ELF-1 (cell line): ENCODE data around the gene PGAP2.

Source experiments
- DNase-seq: peaks from one replicate; pipeline ENCODE4 v3.0.0-alpha.2; 2016; ENCODE audit warnings: low read depth, low spot score

PGAP2 gene

DNA sequence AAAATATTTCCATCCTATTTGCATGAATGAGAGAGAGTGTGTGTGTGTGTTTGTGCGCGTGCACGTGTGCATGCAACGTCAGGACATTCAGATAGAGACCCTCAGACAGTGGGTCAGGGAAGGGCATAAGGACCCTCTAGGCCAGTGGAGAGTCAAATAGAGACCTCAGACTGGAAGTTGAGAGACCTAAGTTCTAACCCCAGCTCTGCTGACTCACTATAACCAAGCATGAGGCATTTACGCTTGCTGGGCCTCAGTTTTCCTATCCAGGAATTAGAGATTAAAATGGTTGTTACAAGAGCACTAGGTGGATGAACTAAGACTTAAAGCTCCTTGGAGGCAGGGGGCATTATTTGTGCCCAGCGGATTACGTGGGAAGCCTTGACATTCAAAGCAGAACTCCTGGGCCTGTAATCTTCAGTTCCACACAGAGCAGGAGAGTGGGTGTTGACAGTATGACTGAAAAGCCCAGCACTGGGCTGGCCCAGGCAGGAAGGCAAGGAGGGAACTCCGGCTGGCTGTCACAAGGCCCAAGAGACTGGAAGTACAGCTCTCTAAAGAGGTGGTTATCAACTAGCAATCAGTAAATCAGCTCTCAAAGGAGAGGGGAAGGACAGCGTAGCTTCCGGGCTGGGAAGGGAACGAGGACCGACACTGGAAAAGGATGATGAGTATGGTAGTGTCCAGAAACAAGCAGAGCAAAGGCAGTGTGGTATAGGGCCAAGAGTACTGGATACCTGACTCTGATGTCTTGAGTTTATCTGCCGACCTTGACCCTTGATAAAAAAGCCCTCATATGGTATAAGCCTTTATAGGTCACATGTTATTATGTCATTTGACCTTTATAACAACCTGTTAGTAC is 23.2 kb downstream of the PGAP2 start:
- no peak for DNase-seq

DNA sequence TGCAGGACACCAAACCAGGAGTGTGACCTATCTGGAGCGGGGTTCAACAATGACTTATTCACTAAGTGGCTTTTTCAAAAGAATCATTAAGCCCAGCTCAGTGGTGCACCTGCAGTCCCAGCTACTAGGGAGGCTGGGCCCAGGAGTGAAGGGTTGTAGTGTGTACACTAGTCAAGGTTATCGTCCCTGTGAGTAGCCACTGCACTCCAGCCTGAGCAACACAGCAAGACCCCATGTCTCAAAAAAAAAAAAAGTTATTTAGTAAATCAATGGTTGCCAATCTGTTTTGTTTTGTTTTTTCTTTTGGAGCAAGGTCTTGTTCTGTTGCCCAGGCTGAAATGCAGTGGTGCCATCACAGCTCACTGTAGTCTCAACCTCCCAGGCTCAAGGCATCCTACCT is 24.5 kb downstream of the PGAP2 start:
- no peak for DNase-seq

GRCh38 chr11:3833449-3833848 is 25.1 kb downstream of the PGAP2 start:
- no peak for DNase-seq

- DNase-seq = no peak
Observed at GRCh38 chr11:3834349-3834663, 25.9 kb downstream of the PGAP2 start.

- peak; percentile 44 for DNase-seq
Observed at GRCh38 chr11:3834664-3835461, 26.5 kb downstream of the PGAP2 start.

DNA sequence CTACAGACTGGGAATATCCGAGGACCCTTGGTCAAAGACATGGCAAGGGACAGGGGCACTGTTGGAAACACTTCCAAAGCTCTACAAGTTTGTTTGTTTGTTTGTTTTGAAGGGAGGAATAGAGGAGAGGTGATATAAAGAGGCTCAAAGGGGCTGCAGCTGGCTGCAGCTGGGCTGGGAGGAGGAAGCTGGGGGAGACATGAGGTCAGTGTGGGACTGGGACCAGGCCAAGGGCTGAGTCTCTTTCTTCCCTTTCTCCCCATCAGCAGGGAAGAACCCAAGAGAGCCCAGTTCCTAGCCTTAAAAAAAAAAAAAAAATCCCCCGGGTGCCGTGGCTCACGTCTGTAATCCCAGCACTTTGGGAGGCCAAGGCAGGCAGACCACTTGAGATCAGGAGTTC is 27.4 kb downstream of the PGAP2 start:
- DNase-seq = no peak

- DNase-seq = no peak
Observed at GRCh38 chr11:3836903-3837302, 28.5 kb downstream of the PGAP2 start.

GRCh38 chr11:3837793-3838192 is 29.4 kb downstream of the PGAP2 start:
- DNase-seq = no peak

DNA sequence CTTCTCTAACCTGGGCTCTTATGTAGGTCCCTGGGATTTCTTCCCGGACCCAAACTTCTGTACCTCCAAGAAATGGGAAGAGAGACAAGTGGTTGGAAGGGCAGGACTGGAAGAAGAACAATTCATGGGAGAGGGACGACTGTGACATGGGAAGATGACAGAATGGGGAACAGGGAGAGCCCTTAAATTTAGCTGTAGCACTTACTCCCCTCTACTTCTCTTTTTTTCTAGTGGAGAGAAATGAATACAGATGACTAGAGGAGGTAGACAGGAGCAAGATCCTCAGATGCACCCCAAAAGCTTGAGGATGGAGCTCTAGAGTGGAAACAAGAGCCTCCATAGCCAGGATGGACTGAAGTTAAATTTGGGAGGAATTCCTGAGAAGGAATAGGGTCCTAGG is 30.1 kb downstream of the PGAP2 start:
- DNase-seq = no peak

DNA sequence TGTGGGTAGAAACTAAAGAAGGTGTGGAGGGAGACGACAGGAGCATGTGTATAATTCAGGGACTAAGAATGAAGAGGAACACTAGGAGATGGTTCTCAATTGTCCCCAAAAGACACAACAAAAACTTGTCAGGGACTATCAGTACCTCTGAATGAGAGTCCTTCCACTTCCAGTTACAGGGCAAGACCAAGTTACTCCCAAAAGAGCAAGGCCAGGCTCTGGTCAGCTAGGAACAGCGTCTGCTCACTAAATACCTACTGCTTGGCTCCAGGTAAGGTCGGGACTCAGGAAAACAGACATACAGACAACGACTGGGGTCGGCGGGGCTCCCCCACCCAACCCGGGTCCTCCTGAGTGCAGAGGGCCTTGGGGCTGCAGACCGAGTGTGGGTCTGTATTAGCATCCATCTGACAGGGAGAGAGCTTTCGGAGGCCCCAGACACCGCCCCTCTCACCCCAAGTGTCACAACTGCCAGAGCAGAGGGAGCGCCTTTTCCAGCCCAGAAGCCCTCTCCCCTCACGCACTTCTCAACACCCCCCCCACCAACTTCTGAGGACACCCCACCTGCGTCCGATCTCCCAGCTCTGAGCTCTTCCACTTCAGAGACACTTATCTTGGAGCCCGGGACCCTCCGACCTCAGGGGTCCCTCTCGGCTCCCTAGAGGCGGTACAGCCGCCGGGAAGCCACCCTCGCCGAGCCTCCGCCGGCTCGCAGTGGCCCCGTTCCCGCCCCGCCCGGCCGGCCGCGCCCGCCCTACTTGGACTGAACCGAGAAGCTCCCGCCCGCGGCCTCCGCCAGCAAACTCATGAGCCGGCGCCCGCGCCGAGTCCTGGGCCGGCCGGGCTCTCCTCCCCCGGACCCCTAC is 31.9 kb downstream of the PGAP2 start:
- DNase-seq = peak; percentile 64

DNA sequence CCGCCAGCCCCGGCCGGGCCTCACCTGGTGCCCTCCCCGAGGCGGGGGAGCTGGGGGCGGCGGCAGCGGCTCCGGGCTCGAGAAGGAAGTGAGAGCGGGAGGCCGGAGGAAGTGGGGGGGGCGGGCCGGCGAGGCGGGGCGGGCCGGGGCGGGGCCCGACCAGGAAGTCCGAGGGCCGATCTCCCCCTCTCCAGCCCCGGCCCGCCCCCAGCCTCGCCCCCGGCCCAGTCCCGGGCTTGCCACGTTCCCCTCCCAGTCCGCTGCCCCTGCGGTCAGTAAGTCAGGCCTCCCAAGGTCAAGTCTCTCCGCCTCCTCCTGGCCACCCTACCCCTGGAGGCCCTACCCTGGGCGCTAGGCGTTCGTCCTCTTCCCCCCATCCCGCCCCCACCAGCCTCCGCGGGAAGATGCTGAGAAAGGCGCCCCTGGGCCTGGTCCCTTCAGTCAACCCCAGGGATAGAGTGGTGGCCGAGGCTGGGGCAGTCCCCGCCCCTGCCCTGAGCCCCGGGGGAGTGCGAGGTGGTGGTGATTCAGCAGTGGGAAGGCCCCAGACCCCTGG is 32.6 kb downstream of the PGAP2 start, which contains the start of gene RHOG:
Gene RHOG, minus strand, starts transcription at position 90 of the 556 bp plus-strand sequence. CDS start 12,821 bp downstream, outside the sequence.
- peak; percentile 48 for DNase-seq

DNA sequence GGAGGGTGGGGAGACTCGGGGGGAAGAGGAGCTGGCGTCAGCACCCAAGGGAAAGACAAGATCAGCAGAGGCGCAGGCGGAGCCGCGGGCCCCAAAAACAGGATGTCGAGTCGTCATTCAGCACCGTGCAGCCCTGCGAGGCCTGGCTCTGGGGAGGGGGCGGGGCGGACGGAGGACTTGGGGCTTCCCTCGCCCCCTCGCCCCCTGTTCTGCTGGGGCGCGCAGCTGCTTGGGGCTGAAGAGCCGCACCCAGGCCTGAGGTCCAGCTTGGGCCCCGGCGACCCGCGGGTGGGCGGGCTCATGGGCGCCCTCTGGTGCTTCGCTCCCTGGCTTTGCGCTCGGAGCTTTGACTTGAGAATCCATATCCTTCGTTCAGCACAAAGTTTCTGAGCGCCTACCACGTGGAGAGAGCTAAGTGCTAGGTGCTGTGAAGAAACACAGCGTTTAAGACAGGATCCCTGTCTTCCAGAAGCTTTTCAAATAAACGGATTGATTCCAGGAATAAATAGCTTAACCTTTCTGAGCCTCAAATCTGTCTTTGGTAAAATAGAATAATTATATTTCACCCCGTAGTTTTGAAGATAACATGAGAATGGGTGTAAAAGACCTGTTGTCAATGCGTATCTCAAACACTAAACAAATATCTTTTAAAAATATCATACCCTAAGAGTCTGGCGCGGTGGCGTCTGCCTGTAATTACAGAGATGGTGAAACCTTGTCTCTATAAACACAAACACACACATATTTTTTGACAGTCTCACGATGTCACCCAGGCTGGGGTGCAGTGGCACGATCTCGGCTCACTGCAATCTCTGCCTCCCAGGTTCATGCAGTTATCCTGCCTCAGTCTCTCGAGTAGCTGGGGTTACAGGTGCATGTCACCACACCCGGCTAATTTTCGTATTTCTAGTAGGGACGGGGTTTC is 33.3 kb downstream of the PGAP2 start:
- peak; percentile 89 for DNase-seq

DNA sequence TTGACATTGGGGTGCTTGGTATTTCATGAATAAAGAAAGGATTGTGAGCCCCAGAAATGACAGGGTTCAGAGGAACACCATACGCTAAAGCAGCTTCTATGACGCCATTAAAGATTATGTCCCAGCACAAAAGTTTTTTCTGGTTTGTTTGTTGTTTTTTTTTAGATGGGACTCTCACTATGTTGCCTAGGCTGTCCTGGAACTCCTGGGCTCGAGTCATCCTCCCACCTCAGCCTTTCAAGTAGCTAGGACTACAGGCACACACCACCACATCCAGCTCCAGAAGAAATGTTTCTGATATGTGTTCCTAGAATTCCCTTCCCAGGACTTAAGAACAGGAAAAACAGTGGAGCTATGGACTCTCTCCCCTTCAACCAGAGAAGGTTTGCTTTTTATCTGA is 35.0 kb downstream of the PGAP2 start:
- DNase-seq = no peak

DNA sequence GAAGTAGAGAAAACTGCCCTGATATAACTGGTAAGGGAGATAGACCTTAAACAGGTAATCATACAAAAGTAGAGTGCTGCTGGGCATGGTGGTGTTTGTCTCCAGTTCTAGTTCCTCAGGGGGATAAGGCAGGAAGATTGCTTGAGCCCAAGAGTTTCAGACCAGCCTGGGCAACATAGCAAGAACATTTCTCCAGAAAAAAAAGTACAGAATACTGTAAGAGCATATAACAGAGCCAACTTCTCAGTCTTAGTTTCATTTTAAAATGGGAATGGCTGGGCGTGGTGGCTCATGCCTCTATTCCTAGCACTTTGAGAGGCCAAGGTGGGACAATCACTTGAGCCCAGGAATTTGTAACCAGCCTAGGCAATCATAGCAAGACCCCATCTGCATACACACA is 36.9 kb downstream of the PGAP2 start:
- no peak for DNase-seq

GRCh38 chr11:3845670-3846069 is 37.3 kb downstream of the PGAP2 start:
- no peak for DNase-seq

DNA sequence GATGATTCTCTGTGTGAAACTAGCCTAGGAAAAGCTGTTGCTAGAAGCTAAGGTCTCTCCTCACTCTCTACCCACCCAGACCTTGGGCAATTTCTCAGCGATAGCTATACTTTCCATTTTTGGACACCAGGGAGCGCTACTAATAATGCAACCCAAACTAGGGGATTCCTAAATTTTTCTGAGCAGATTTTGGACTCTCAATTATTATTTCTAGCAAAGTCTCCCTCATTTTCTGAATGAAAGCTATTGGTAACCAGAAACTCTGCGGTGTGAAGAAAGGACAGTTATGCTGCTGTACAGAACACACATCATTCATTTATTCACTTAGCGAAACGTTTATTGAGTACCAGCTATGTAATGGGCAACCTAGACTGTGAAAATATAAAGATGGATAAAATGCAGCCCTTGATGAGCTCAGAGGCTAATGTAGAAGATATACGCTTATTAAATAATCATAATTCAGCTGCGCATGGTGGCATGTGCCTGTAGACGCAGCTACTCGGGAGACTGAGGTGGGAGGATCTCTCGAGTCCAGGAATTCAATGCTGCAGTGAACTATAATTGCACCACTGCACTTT is 41.0 kb downstream of the PGAP2 start:
- DNase-seq = no peak

GRCh38 chr11:3853545-3853842 is 45.1 kb downstream of the PGAP2 start:
- no peak for DNase-seq

DNA sequence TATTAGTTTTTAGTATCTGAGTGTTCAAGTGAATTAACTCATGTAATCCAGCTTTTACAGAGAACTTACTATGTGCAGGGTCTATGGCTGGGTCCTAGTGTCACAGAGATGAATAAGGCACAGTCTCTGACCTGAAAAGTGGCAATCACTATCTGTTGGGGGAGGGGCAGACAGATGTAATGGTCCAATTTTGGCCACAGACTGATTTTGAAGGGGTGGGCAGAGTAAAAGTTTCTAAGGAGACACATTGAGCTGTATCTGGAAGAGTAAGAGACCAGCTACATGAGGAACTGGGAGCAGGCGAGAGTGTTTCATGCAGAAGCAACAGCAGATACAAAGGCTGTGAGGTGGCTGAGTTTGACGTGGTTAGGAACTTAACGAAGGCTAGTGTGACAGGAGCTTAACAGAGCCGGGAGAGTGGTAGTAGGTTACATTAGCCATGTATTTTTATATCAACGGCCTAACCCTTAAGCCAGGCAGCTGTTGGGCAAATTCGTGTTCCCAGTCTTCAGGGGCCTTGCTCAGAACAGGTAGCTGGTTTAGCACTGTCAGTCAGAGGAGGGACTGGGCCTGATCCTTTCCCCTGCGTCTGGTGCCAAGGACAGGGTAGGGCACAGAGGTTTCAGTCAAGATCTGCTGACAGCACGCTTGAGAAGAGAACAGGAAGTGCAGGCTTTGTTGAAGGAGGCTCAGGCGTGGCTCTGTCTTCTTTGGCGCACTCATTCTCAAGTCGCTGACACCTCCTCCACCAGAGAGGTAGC is 45.7 kb downstream of the PGAP2 start:
- DNase-seq = no peak

GRCh38 chr11:3854660-3854976 is 46.3 kb downstream of the PGAP2 start:
- no peak for DNase-seq
